NCI-H1417 (cell line): ENCODE measurements around the gene ADGRG3.
A peak's percentile ranks its signal among the peaks of the same experiment; 100 is the strongest.

ENCODE experiments used
- DNase-seq, 3 experiments: peaks; one replicate each; lab custom pipeline; 2025; lab: John Stamatoyannopoulos, UW

The ADGRG3 gene

DNA sequence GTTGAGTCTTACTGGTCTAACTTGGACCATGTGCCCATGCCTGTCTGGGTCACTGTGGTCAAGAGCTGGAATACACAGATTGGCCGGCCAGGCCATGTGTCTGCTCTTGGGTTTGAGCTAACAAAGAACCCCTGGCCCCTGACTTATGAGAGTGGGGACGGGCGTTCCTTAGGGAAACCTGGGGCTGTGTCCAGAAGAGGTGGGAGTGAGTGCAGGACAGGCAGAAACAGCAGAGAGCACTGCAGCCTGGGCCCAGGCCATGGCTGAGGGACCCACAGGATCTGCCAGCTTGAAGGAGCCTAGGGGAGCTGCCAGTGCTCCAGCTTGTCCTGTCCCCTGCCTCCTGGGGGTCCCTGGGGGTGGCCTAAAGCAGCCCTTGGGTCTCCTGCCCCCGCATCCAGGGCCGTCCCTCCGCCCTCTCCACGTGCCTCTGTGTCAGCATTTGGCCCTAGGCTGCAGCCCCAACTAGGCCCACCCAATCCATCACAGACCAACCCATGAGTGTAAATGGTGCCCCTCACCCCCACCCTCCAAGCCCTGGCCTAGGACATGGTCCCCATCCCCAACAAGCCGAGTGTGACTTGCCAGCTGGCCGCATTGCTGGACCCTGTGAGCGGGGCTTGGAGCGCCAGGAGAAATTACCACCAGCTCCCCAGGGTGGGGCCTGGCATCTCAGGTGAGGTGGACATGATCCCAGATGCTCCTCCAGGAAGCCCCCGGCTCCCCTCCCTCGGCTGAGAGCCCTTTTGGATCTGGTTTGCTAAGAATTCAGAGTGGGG, 14.0 kb downstream of the ADGRG3 start:
- no peak for DNase-seq

DNA sequence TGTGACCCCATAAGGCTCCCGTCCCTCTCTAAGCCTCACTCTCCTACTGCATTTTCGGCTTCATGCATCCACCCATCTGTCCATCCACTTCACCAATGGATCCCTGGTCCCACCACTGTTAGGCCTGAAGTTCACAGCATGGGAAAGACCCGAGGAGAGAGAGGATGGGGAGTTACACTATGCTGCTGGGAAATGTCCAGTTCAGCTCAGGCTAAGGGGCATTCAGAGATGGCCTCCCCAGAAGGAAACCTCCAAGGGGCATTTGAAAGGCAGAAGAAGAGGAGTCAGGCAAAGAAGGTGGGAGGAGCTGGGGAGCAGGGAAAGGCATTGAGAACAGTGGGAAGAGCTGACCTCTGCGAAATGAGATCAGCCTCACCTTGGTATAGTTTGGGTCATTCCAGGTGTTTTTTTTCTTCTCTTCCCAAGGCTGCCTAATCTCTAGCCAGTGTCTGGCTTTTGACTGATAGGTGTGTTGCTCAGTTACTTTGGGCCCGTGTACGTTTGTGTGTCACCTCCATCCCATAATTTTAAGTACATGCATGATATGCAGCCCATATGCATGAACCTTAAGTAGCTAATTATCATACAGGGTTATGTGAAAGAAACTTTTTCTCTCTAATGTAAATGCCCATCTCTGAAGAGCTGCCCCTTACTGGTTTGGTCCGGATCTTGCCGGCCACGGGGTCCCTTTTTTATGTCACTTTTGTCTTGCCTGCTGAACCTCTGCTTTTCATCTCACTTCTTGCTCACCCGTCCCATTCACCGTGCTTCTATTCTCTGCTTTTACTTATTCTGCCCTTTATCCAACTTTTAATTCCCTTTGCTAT, 14.9 kb downstream of the ADGRG3 start:
- no peak for DNase-seq

DNA sequence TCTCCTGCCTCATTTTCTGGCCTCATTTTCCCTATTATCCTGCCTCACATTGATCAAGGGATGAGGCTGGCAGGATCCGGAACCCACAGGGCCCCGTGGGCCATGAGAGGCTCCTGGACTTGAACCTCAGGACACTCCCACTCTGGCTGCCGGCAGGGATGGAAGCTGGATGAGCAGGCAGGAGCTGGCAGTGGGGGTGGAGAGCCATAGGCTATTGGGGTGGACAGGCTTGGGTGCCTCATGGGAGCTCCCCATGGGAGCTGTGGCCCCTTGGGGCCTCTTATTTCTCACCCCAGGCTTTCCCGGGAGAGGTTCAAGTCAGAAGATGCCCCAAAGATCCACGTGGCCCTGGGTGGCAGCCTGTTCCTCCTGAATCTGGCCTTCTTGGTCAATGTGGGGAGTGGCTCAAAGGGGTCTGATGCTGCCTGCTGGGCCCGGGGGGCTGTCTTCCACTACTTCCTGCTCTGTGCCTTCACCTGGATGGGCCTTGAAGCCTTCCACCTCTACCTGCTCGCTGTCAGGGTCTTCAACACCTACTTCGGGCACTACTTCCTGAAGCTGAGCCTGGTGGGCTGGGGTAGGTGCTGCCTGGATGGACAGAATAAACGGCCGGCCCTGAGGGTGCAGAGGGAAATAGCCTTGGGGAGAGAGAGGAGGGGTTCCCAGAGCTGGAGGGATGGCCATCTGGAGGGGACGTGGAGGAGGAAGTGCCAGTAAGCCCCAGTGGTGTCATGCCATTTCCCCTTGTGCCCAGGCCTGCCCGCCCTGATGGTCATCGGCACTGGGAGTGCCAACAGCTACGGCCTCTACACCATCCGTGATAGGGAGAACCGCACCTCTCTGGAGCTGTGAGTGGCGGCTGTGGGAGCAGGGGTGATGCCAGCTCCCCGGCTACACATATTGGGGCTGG, 15.8 kb downstream of the ADGRG3 start:
- no peak for DNase-seq

DNA sequence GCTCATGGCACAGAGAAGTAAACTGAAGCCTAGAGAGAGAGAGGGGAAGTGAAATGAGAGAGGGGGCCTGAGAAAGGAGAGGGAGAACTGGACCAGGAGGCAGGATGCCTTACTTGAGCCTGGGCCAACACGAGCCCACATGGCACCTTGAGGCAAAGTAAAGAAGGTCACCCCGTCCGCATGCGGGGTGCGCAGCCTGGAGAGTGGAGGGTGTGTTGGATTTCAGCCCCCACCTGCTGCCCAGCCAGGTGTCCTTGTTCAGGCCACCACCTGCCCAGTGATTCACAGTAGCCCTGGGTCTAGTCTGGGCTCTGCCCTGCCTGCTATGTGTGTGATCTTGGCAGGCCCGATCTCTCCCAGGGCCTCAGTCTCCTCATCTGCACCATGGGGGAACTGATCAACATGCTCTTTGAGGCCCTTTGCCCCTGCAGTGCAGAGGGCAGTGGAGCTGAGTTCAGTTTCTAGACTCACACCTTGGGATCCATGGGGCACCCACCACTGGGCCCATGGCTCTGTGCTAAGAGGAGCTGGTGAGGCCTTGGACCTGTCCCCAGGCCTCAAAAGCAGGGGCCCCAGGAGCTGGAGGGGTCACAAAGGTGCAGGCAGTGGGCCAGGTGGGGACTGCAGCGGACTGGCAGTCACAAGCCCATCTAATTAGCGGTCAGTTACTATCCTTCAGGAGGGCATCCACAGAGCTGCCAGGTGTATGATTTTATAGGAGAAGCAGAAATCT, 16.7 kb downstream of the ADGRG3 start:
- no peak for DNase-seq

DNA sequence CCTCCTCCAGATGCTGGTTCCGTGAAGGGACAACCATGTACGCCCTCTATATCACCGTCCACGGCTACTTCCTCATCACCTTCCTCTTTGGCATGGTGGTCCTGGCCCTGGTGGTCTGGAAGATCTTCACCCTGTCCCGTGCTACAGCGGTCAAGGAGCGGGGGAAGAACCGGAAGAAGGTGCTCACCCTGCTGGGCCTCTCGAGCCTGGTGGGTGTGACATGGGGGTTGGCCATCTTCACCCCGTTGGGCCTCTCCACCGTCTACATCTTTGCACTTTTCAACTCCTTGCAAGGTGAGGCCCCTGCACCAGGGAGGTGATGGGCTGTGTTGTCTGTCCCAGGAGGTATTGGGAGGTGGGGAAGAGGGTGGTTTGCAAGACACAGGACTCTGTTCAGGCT, 17.5 kb downstream of the ADGRG3 start:
- DNase-seq = no peak

DNA sequence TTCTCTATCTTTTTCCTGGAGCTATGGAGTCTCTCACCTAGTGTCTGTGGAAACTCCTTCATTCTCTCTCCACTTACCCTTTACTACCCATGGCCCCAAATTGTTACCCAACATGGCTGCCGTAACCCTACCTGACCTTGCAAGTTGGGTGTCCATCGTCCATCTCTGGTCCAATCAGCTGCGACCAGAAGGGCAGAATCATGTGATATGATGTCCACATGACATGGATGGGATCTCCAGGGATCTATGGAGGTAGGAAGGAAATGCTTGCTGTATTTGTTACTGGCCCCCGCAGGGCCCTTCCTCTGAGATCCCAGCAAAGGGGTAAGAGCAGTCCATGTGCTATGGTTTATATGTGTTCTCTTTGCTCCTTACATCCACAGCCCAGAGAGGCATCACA, 18.5 kb downstream of the ADGRG3 start:
- no peak for DNase-seq

DNA sequence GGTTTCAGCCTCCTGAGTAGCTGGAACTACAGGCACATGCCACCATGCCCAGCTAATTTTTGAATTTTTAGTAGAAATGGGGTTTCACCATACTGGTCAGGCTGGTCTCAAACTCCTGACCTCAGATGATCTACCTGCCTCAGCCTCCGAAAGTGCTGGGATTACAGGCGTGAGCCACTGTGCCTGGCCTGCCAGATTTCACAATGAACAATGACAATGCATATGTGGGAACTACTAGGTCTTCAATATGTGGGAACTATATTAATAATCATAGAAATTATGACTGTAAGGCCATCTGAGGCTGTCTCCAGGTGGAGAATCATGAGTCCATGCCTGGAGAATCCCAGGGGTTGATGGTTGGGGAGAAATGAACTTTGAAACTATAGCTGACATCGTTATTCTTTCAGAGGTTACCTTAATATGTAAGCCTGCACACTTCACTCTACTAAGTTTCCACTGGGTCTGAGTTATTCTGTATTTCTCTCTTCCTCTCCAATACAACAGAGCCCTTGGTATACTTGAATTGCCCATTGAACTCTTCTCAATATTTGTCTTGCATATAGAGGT, 19.3 kb downstream of the ADGRG3 start:
- DNase-seq = no peak

DNA sequence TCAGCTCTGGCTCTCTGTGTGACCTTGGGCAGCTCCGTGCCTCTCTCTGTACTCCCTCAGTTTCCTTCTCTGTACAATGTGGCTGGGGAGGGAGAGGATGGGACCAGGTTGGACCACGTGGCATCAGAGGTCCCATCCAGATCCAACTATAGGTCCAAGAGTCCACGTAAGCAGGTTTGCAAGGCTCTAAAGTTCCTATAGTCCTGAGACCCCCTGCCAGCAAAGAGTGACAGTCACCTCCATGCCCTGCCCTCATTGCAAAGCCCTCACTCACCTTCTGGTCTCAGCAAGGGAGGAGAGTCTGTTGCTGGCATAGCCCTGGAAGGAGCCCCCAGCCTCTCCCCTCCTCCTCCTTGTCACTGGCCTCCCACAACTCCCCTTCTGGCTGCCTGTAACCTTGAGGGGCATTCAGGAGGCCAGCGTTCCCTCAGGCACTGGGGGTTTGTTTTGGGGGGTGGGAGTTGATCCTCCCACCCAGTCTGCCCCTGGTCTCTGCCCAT, 20.4 kb downstream of the ADGRG3 start:
- DNase-seq = no peak

DNA sequence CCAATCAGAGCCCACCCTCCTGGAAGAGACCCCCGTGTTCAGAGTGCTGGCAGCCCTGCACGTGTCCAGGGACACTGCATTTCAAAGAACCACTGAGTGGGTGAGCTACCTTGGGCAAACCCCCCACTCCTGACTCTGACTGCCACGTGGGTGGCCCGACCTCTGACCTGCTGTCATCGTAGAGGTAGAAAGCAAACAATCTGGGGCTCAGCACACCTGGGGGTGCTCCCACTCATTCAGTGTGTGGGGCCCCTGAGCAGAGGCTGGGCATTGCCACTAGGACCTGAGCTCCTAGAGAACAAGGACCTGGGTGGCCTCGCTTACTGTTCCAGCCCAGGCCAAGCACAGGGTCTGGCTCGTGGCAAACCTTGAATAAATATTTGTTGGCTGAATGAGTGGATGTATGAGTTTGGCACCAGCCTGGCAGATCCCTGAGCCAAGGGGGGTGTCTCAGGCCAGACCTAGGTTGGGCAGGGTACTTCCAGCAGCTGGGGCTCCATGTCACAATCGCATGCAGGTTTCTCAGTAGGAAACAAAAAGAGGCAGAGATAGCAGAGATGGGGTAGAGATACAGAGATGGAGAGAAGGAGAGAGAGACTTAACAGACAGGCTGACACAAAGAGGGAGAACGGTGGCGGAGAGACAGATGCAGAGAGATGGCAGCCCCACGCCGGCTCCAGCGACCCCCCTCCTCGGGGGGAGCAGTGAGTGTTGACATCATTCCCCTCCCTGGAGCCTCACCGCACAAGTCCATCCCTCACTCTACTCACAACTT, 21.1 kb downstream of the ADGRG3 start:
- DNase-seq = no peak

DNA sequence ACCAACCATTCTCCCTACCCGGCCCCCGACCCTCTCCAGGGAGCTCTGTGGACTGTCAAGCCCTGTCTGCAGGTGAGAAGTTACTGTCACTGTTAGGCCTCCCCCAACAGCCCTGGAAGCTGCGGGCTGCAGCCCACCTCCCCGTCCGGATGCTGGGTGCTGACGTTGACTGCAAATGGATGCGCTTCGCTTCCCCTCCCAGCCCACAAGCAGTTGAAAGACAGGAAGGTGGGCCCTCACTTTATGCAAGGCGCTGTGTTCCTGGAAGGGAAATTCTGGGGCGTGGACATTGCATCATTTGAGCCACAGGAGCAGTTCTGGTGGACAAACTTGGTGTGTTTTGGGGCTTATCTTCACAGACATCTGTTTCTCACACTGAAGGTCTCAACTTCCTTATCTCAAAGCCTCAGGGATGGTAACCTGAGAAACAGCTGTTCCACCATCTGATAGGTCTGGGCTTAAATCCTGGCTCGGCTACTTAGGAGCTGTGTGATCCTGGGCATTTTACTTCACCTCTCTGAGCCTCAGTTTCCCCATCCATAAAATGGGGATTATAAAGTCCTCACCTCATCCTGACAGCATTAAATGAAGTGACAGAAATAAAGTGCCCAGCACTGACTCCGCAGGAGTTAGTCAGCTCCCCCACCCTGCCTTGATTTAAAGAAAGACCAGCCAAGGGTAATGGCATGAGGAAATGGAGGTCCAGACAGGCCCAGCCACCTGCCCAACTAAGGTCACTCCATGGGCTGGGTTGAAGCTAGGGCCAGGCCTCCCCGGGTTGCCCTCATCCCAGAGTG, 21.9 kb downstream of the ADGRG3 start:
- DNase-seq = no peak

DNA sequence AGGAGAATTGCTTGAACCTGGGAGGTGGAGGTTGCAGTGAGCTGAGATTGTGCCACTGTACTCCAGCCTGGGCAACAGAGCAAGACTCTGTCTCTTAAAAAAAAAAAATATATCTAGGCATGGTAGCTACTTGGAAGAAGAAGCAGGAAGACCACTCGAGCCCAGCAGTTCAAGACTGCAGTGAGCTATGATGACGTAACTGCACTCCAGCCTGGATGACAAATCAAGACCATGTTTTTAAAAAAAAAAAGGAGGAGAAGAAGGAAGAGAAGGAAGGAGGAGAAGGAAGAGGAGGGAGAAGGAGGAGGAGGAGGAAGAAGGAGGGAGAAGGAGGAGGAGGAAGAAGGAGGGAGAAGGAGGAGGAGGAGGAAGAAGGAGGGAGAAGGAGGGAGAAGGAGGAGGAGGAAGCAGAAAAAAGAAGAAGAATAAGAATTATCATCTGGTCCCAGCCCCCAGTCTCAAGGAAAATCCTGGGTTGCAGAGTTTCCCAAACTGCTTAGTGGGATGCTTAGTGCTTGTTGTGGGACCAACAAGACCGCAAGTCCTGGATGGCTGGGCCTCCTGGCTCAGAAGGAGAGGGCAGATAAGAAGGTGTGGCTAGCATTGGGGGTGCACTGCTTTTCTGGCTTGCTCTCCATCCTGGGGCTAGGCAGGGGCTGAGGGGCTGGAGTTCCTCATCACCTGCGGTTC, 22.8 kb downstream of the ADGRG3 start:
- no peak for DNase-seq

DNA sequence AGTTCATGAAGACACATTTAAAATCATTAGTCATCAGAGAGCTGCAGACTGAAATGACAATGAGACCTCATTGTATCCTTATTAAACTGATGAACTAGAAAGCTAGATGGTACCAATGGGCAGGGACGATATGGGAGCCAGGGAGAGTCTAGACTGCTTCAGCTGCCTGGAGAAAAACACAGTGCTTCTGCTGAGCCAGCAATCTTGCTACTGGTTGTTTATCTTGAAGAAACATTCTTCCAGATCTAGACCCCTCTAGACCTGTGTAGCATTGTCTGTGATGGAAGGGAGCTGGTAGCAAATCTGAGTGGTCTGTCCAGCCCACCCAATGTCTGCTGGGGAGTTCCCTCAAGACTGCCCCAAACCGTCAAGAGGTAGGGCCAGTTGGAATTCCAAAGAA, 24.5 kb downstream of the ADGRG3 start:
- no peak for DNase-seq

DNA sequence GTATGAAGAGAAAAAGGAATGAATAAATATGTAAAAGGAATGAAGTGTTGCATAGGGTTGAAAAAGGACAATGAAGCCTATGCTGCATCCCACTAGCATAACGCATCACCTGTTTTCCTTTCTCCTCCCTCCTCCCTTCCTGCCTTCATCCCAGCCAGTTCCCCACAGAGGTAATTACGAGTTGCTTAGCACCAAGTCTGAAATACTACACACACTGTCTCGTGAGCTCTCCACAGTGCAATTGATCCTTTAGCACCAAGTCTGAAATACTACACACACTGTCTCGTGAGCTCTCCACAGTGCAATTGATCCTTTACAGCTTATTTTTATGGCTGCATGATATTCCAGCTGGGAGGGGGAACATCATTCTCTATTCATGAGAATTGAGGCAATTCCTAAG, 25.4 kb downstream of the ADGRG3 start:
- DNase-seq = peak in 2 of 3 experiments; percentile 38 to 84

DNA sequence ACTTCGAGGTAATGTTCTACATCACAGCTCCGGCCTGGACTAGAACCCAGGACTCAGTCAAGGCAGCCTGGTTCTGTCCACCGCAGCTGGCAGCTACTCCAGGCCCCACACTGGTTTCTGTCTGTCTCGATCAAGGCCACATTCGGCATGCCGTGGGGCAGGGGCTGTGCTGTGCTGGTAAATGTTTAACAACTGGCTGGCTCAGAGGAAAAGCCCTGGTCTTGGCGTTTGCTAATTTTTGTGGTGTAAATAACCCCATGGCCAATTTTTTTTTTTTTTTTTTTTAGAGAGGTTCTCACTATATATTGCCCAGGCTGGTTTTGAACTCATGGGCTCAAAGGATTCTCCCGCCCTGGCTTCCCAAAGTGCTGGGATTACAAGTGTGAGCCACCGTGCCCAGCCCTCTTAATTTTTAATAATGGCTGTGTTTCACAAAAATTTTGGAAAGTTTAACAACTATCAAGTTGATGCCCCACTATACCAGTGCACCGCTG, 26.2 kb downstream of the ADGRG3 start:
- no peak for DNase-seq

DNA sequence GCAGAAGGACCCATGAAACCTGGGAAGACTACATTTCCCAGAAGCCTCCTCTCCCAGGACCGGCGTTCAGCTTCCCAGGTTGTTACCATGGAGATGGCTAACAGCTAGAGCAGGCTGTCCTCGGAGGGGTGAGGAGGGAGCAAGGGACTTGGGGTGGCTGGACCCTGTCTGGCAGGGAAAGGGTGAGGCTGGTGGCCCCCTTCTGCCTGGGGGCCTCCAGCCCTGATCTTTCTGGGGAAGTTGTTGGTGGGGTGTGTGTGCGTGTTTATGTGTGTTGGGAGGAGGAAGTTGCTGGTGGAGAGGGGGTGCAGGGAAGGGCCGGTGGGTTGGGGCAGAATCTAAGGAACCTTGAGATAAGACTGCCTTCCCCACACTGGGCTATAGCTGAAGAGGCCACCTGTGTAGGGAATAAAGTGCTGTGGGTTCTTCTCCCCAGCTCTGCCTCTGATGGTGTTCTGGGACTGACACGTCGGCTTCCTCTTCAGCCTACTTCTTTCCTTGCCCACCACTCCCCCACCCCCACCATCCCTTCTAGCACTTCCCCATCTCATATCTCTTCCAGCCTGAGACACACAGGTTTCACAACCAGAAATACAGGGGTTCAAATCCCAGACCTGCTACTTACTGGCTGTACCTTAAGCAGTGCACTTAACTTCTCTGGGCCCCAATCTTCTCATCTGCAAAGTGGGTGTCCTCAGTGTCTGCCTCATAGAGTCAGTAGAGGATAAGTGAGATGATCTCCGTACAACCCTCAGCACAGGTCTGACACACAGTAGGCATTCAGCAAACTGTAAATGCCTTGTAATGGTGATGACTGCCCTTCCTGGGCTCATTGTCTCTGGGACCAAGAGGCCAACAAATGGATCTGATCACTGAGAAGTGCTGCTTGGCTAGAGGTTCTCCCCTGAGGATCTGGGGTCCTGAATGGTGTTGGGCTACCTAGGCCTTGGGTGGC, 26.9 kb downstream of the ADGRG3 start, which contains the start of gene DRC7:
TSS of gene DRC7 (plus strand) at position 82 of the 955 bp plus-strand sequence. CDS start 3,144 bp downstream, outside the sequence.
- peak in 2 of 3 experiments; percentile 64 to 86 for DNase-seq

DNA sequence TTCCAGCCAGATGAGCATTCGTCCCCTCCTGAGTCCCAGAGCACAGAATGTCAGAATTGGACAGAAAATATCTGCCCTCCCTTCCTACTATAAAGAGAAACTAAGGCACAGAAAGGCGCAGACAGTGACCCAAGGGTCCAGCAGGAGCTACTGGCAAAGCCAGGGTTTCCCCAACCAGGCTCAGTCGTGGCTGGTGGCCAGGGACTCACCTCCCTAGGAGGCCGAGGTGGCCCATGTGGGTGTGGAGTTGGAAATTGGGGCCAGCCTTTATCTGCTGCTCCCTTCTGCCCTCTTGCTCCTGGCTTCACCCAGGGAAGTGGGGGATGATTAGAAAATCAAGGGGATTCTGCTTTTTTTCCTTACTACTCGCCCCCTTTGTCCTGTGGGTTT, 27.6 kb downstream of the ADGRG3 start:
- no peak for DNase-seq

DNA sequence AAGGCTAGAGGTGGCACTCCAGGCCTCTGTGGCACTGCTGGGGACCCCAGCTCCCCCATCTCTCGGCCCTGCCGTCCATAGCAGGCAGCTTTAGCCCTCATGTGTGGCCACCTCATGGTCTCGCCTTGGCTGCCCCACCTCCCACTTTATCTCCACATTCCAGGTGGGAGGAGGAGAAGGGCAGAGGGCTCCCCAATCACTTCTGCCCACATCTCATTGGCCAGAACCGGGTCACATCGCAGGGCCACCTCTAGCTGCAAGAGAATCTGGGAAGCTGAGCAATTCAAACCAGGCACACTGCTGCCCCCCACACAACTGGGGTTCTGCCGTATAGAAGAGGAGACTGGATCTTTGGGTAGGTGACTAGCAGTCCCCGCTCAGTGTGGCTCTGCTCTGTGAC, 28.1 kb downstream of the ADGRG3 start:
- no peak for DNase-seq
